Middle frontal gyrus (tissue), 1 donor: ENCODE measurements around the gene MARK1.
"Not testable (repeated sequence)": the region's sequence is repeated elsewhere in the genome, so short reads cannot be mapped to it uniquely, and the experiment has no call there.

ENCODE experiments used
- DNase-seq: peaks from one replicate; pipeline ENCODE4 v3.0.0-alpha.2; 2015; ENCODE audit warnings: low spot score; ENCODE audit errors: extremely low spot score

MARK1 gene

GRCh38 chr1:220605651-220606050, 77.7 kb downstream of the MARK1 start:
- DNase-seq = not testable (repeated sequence)

- DNase-seq = not testable (repeated sequence)
These were observed 83.2 kb downstream of the MARK1 start for GRCh38 chr1:220611100-220611499.

GRCh38 chr1:220616836-220617235, 88.9 kb downstream of the MARK1 start:
- DNase-seq = no peak

- no peak for DNase-seq
These were observed 100.5 kb downstream of the MARK1 start for GRCh38 chr1:220628431-220628830.

DNA sequence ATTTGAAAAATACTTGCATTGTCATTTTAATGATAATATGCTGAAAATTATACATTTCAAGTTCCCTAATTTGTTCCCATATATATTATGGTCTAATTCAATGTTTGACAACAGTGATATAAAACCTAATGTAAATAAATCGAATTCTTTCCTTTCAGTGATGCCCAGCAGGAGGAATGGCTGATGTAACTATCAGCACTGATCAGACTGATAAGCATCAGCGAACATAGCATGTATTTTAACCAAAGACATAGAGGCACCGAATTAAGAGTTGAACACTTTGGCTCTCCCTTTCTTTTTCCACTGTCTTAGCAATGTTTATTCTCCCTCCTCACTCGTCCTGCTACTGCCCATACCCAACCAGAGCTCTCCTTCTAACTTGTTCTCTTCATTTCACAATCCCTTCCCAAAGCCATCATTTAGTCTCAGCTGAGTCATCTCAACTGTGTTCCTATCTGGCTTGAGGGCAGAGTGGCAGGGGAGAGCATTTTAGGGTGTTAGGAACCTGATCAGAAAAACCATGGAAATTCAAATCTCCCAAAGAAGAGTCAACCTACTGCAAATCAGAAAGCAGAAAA, 103.4 kb downstream of the MARK1 start:
- DNase-seq = no peak

DNA sequence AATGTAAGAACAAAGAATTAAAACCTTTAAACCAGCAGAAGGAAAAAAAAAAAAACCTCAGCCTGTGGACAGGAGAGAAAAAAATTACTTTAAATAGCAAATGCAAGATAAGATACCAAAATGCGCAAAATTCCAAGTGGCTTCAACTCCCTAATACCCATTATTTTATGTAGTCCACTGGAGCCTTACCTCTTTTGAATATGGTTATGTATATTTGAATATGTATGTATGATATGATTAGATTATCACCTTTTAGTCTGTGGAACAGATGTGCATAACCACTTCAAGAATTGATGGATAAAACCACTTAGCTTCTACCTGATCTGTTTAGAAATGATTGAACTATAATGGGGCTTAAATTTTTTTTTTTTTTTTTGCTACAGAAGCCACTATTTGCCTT, 109.8 kb downstream of the MARK1 start:
- DNase-seq = no peak

GRCh38 chr1:220642285-220642684, 114.3 kb downstream of the MARK1 start:
- no peak for DNase-seq

DNA sequence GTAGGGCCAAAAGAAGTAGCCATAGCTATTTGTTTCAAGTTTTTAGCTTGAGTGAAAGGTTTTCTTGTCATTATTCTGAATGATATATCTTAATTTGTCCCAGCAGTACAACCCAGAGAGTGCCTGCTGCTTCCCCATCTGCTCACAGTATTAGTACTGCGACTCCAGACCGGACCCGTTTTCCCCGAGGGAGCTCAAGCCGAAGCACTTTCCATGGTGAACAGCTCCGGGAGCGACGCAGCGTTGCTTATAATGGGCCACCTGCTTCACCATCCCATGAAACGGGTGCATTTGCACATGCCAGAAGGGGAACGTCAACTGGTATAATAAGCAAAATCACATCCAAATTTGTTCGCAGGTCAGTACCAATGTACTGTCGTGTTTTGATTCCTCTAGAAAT, 125.1 kb downstream of the MARK1 start:
- no peak for DNase-seq

- DNase-seq = no peak
These were observed 127.6 kb downstream of the MARK1 start for GRCh38 chr1:220655509-220655908.

GRCh38 chr1:220655961-220656740, 128.2 kb downstream of the MARK1 start:
- DNase-seq = no peak

DNA sequence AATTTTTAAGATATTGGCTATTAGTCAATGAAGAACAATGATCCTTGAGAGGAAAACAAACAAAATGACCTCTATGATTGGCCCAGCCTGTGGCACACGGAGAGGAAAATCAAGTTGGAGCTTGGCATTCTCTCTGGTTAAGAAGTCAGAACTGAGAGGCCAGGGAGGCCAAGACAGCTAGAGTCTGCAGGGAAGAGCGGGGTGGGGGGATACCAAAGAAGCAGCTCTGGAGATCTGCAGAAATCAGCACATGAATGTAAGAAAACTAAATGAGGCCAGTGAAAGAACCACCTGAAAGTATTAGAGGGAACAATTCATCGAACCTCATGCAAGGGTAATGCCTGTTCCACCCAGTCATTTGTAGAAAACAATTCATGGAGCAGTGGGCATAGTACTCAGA, 138.4 kb downstream of the MARK1 start:
- DNase-seq = no peak

DNA sequence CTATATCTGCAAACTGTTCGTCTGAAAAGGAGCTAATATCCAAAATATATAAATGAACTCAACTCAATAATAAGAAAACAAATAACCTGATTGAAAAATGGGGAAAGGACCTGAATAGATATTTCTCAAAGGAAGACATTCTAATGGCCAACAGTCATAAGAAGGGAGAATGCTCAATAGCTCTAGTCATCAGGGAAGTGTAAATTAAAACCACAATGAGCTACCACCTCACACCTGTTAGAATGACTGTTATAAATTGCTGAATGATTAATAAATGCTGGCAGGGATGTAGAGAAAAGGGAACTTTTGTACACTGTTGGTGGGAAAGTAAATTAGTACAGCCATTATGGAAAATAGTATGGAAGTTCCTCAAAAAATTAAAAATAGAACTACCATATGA, 141.1 kb downstream of the MARK1 start:
- DNase-seq = no peak

DNA sequence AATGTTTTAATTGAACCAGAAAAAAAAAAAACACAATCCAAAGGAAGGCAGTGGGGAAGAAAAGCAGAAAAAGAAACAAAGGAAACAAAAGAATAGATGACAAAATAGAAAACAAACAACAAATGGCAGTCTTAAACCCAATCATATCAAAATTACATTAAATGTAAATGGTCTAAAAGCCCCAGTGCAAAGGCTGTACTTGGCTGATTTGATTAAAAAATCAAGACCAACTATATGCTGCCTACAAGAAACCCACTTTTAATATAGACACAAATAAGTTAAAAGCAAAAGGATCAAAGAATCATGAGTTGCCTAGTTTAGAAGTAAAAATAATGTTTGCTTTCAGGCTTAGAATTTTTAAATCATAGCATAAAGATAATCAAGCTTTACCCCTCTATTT, 142.4 kb downstream of the MARK1 start:
- no peak for DNase-seq

- no peak for DNase-seq
These were observed 146.0 kb downstream of the MARK1 start for GRCh38 chr1:220673921-220674320.

GRCh38 chr1:220677251-220677650, 149.3 kb downstream of the MARK1 start:
- DNase-seq = no peak

DNA sequence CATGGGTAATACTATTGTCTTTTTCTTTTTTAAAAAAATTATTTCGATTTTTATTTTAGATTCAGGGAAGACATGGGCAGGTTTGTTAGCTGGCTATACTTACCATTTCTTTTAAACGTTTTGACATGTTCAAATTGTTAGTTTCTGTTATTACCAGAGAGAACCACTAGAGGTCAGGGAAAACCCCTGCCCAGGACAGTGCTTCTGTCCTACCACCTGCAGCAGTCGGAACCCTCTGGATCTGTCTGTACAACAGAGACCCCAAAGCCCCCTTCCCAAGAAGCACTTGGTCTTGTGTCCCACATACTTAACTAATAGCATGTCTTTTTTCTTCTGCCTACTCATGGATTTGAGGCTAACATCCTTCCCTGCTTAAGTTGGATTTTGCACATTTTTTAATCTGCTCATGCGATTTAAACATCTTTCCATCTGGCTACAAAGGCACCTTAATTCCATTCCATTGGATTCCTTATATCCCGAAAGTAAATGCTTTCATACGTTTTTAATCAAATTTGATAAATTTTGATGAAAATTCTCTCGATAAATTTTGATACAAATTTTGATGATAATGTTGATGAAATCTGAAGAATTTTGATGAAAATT, 152.2 kb downstream of the MARK1 start:
- no peak for DNase-seq

DNA sequence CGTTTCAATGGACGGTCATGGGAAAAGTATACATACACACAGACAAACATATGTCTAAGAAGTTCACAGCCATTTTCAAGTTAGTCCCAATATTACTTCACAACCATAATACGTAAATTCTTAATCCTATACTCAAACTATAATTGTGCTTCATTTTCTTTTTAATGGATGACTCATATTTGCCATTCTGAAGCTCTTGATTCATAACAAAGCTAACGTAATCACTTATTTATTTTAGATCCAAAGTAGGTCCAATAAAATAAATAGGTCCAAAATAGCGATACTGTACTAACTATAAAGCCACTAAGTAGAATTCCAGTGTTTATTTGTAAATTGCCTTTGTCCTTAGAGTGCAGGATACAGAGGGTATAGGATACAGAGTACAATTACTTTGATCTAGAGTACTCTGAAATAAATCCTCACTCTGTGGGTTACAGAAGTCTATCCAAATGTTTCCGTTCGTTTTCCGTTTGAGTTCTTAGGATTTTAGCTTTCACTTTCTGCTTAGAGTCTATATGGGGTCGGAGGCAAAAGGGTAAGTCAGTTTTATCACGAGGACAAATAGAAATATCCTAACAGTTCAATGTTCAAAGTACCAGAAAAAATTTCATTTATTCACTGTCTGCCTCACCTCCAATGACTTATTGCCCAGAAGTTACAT, 153.4 kb downstream of the MARK1 start:
- no peak for DNase-seq

GRCh38 chr1:220682901-220683576, 155.1 kb downstream of the MARK1 start:
- DNase-seq = no peak

DNA sequence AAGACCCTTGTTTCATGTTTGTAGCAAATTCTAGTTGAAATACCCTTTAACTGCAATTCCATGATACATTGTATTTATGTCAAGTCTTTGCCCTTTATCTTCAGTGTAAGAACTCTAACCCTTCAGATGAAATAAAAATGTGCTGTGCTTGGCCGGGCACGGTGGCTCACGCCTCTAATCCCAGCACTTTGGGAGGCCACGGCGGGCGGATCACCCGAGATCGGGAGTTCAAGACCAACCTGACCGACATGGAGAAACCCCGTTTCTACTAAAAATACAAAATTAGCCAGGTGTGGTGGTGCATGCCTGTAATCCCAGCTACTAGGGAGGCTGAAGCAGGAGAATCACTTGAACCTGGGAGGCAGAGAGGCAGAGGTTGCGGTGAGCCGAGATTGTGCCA, 155.8 kb downstream of the MARK1 start:
- not testable (repeated sequence) for DNase-seq

DNA sequence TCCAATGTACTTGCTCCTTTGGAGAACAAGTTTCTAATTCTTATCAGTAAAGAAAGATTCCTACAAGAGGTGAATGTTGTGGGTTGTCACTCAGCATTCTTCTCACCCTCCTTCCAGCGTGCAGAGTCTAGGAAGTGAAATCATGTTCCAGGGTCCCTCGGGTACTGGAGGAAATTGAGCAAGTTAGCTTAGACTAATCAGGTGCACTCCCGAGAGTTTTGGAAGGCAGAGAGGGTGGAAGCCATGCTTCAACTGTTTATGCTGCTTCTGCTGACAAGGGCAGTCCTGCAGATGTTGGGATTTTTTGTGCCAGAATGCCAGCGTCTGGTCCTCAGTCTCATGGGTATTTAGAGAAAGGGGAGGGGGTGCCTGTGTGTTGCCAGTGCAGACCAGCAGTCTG, 157.0 kb downstream of the MARK1 start:
- DNase-seq = no peak

- no peak for DNase-seq
These were observed 157.9 kb downstream of the MARK1 start for GRCh38 chr1:220685879-220686278.

GRCh38 chr1:220687809-220688208, 159.9 kb downstream of the MARK1 start:
- DNase-seq = no peak
